Mesodermal cell (in vitro differentiated cells): ENCODE results near the gene SAV1.
A peak's percentile ranks its signal among the peaks of the same experiment; 100 is the strongest.

Source experiments
- H3K27ac ChIP-seq: 2 replicates; pipeline ENCODE4 v1.7.0; 2013; ENCODE audit warnings: mild to moderate bottlenecking, low read depth, low read length, moderate library complexity; ENCODE audit not compliant: severe bottlenecking
- H3K36me3 ChIP-seq: 2 replicates; pipeline ENCODE4 v1.7.1; 2013; ENCODE audit warnings: mild to moderate bottlenecking, low read length, moderate library complexity; ENCODE audit not compliant: control insufficient read depth, insufficient read depth
- H3K4me1 ChIP-seq: one replicate; pipeline ENCODE4 v1.7.1; 2013; ENCODE audit warnings: mild to moderate bottlenecking, low read length; ENCODE audit not compliant: insufficient read depth, control insufficient read depth, poor library complexity, severe bottlenecking
- H3K4me3 ChIP-seq: 2 replicates; pipeline ENCODE4 v1.7.0; 2013; ENCODE audit warnings: low read length, control low read depth, mild to moderate bottlenecking; ENCODE audit not compliant: insufficient read depth, poor library complexity, severe bottlenecking; ENCODE audit errors: extremely low read depth
- H3K9me3 ChIP-seq: 2 replicates; pipeline ENCODE4 v1.7.1; 2013; ENCODE audit warnings: mild to moderate bottlenecking, low read length, moderate library complexity; ENCODE audit not compliant: control insufficient read depth
- WGBS, 2 experiments: methylation state at CpG; one replicate each; pipeline ENCODE4 v1.1.5; 2013; ENCODE audit warnings: missing lambda C conversion rate in 2 of 2; ENCODE audit not compliant: insufficient coverage in 2 of 2; 5-methylcytosine and 5-hydroxymethylcytosine counted together

The SAV1 gene

GRCh38 chr14:50678163-50678562 lies 10.1 kb upstream of the SAV1 start:
- H3K9me3 ChIP-seq, result no peaks in the 10 kb centered on the region
- 84 to 91% methylated on average over 2 to 3 of the region's 5 CpGs for WGBS, 2 experiments
- H3K27ac ChIP-seq, result no peak overlapping the region
- H3K4me1 ChIP-seq, result peaks cover 28% of the 10 kb centered on the region
- H3K36me3 ChIP-seq, result no peaks in the 10 kb centered on the region
- no peak overlapping the region for H3K4me3 ChIP-seq

- no peaks in the 10 kb centered on the region for H3K9me3 ChIP-seq
- H3K27ac ChIP-seq, result peak overlapping the region; percentile 42
- no peaks in the 10 kb centered on the region for H3K36me3 ChIP-seq
- WGBS, 2 experiments, result 33 to 38% methylated on average over 1 to 3 of the region's 5 CpGs
- no peak overlapping the region for H3K4me3 ChIP-seq
- H3K4me1 ChIP-seq, result peaks cover 28% of the 10 kb centered on the region
Measured at GRCh38 chr14:50677527-50678063, 9.5 kb upstream of the SAV1 start.

DNA sequence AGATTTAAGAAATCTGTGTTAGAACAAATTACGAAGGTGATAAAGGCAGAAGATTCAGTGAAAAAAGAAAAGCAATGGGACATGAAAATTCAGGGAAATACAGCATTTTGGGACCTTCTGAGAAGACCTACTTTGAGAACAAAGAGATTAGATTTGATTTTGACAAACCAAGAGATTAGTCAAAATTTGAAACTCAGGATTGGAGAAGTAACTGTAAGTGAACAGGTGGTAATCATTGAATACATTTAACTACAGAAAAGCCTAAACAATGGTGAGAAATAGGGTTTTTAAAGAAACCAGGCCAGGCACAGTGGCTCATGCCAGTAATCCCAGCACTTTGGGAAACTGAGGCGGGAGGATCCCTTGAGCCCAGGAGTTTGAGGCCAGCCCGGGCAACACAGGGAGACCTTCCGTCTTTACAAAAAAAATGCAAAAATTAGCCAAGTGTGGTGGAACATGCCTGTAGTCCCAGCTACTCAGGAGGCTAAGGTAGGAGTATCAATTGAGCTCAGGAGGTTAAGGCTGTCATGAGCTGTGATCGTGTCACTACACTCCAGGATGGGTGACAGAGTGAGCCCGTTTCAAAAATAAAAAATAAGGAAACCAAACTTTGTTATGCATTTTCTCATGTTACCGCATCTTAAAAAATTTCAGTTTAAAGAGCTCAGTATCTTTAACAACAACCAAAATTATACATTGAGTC lies 8.9 kb upstream of the SAV1 start:
- H3K9me3 ChIP-seq, result no peaks in the 10 kb centered on the region
- H3K36me3 ChIP-seq, result no peaks in the 10 kb centered on the region
- peak overlapping the region; percentile 42 for H3K27ac ChIP-seq
- H3K4me1 ChIP-seq, result peaks cover 28% of the 10 kb centered on the region
- WGBS, 2 experiments, result 89 to 94% methylated on average over 5 to 6 of the region's 7 CpGs
- H3K4me3 ChIP-seq, result no peak overlapping the region

GRCh38 chr14:50675597-50675996 lies 7.5 kb upstream of the SAV1 start:
- Histone ChIP-seq H3K9me3 (no peaks in the 10 kb centered on the region), H3K27ac (peak overlapping the region; percentile 37), H3K4me1 (peaks cover 28% of the 10 kb centered on the region), H3K36me3 (no peaks in the 10 kb centered on the region), H3K4me3 (no peak overlapping the region)
- WGBS, 2 experiments, result 40 to 89% methylated on average over 1 of the region's 2 CpGs

DNA sequence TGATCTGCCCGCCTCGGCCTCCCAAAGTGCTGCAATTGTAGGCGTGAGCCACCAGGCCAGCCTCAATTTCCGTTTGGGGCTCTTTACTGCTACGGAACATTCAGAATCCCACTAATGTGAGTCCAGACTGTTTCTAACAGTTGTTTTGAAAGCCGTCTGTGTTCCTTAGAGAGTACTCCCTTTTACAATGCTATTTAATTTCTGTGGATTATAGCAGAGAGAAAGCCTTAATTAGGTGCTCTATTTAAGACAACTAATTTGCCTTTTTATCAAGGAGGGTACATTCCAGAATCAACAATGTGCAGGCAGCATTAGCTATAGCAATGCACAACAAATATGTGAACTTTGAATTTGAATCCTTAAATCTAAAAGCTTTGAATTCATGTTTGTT lies 2.8 kb upstream of the SAV1 start:
- Histone ChIP-seq H3K4me1 (peaks cover 23% of the 10 kb centered on the region), H3K36me3 (no peaks in the 10 kb centered on the region), H3K4me3 (no peak overlapping the region), H3K9me3 (no peaks in the 10 kb centered on the region), H3K27ac (no peak overlapping the region)
- WGBS, 2 experiments, result 91 to 94% methylated on average over 5 to 6 of the region's 6 CpGs

GRCh38 chr14:50670196-50670865 lies 2.2 kb upstream of the SAV1 start:
- Histone ChIP-seq H3K36me3 (peaks cover 2% of the 10 kb centered on the region), H3K4me1 (peaks cover 21% of the 10 kb centered on the region), H3K4me3 (no peak overlapping the region), H3K9me3 (no peaks in the 10 kb centered on the region), H3K27ac (no peak overlapping the region)
- WGBS, 2 experiments, result 79% methylated on average over 5 to 8 of the region's 10 CpGs

DNA sequence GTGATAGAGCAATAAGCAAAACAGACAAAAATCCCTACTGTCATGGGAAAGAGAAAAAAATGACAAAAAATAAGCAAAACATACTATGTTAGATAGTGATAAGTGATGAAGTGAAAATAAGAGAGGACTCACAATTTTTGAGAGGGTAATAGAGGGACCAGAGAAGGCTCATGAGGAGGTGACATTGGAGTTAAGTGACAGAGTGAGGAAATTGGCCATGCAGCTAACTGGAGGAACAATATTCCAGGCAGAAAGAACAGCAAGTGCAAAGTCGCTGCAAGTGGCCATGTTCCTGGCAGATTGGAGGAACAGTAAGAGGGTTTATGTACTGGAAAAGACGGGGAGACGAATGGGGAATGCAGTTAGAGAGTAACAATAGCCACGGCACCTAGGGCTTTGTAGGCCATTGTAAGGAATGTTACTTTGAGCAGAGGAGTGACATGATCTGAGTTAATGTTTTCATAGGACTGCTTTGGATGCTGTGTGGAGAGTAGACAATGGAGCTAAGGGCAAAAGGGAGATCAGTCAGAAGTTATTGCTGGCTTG lies 1.4 kb upstream of the SAV1 start:
- Histone ChIP-seq H3K27ac (no peak overlapping the region), H3K4me1 (peaks cover 18% of the 10 kb centered on the region), H3K4me3 (no peak overlapping the region), H3K36me3 (peaks cover 9% of the 10 kb centered on the region), H3K9me3 (no peaks in the 10 kb centered on the region)
- WGBS, 2 experiments, result 73 to 76% methylated on average over 4 of the region's 4 CpGs

GRCh38 chr14:50668826-50669143 lies 679 bp upstream of the SAV1 start:
- H3K9me3 ChIP-seq, result no peaks in the 10 kb centered on the region
- H3K36me3 ChIP-seq, result peaks cover 15% of the 10 kb centered on the region
- peak overlapping the region; percentile 99 for H3K27ac ChIP-seq
- peak overlapping the region; percentile 77 for H3K4me3 ChIP-seq
- H3K4me1 ChIP-seq, result peaks cover 18% of the 10 kb centered on the region
- WGBS, 2 experiments, result no CpG with 5 or more reads among the region's 6 CpGs

DNA sequence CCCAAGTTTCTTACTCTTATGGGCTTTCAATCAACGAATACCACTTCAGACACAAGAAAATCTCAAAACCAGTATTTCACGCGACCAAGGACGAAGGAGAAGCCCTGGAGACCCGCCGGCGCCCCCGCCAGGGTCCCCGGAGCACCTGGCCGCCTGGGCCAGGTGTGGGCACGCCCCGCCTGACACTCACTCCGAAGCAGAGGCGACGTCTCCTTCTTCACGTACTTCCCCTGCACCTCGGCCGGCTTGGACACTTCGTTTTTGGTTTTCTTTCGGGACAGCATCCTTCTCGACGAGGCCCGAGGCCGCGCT lies 466 bp downstream of the SAV1 start:
- no peaks in the 10 kb centered on the region for H3K9me3 ChIP-seq
- peak overlapping the region; percentile 99 for H3K27ac ChIP-seq
- peaks cover 18% of the 10 kb centered on the region for H3K4me1 ChIP-seq
- 0 to 1% methylated on average over 22 to 25 of the region's 25 CpGs for WGBS, 2 experiments
- H3K36me3 ChIP-seq, result peaks cover 23% of the 10 kb centered on the region
- H3K4me3 ChIP-seq, result peak overlapping the region; percentile 77

- H3K4me1 ChIP-seq, result peaks cover 18% of the 10 kb centered on the region
- peaks cover 27% of the 10 kb centered on the region for H3K36me3 ChIP-seq
- WGBS, 2 experiments, result 0 to 3% methylated on average over 8 to 10 of the region's 20 CpGs
- peak overlapping the region; percentile 99 for H3K27ac ChIP-seq
- peak overlapping the region; percentile 77 for H3K4me3 ChIP-seq
- H3K9me3 ChIP-seq, result no peaks in the 10 kb centered on the region
Measured at GRCh38 chr14:50666772-50667683, 1.1 kb downstream of the SAV1 start.
